ENCODE measurements around the gene TNPO1.

DNA sequence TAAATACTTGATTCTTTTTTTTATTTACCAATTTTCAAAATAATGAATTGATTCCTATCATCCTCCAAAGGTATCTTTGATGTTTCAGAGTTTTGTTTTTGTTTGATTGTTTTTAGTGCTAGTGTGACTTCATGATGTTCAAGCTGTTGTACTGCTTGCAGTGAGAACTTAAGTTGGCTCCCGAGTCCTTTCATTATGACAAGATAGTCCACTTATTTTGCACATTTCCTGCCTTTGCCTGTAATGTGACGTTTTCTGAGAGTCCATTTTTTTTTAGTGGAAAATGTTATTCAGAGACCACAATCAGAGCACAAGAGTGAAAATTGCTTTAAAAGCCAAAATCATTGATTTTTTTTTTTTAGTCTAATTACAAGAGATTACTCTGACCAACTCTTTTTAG, 79.3 kb downstream of the TNPO1 start:
- TF ChIP-seq PITX1 (CRISPR knock-in tag; IDR thresholded peaks at IDR 0.05) (no peak), FLYWCH1 (CRISPR knock-in tag; IDR thresholded peaks at IDR 0.05) (no peak), PAF1 (CRISPR knock-in tag; IDR thresholded peaks at IDR 0.05) (no peak), ZBTB20 (CRISPR knock-in tag; IDR thresholded peaks at IDR 0.05; ENCODE audit: borderline replicate concordance, low read depth) (no peak), TAF1 (CRISPR knock-in tag; IDR thresholded peaks at IDR 0.05) (no peak), FOXP1 (IDR thresholded peaks at IDR 0.05) (no peak), FOXP1 (CRISPR knock-in tag; IDR thresholded peaks at IDR 0.05) (no peak)
- TF ChIP-seq, protein P1, sequence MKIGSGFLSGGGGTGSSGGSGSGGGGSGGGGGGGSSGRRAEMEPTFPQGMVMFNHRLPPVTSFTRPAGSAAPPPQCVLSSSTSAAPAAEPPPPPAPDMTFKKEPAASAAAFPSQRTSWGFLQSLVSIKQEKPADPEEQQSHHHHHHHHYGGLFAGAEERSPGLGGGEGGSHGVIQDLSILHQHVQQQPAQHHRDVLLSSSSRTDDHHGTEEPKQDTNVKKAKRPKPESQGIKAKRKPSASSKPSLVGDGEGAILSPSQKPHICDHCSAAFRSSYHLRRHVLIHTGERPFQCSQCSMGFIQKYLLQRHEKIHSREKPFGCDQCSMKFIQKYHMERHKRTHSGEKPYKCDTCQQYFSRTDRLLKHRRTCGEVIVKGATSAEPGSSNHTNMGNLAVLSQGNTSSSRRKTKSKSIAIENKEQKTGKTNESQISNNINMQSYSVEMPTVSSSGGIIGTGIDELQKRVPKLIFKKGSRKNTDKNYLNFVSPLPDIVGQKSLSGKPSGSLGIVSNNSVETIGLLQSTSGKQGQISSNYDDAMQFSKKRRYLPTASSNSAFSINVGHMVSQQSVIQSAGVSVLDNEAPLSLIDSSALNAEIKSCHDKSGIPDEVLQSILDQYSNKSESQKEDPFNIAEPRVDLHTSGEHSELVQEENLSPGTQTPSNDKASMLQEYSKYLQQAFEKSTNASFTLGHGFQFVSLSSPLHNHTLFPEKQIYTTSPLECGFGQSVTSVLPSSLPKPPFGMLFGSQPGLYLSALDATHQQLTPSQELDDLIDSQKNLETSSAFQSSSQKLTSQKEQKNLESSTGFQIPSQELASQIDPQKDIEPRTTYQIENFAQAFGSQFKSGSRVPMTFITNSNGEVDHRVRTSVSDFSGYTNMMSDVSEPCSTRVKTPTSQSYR (CRISPR knock-in tag; IDR thresholded peaks at IDR 0.05; ENCODE audit: borderline replicate concordance), result no peak
